HCT116 (cell line): Measurements from ENCODE around the gene TRPV4. TPM values are rescaled to one million over a fixed set of nuclear protein-coding genes. Genes with fewer than 3 reads are reported as not detected.

Experiments used
- ATAC-seq: fragments of 200-7000 bp; cut with Tn5 transposase; 2 replicates; pipeline ENCODE4 v1.9.1; 2020; ENCODE audit warnings: mild to moderate bottlenecking, moderate library complexity
- BruUV-seq: library from RNA; stranded (reverse); fragments of 400-500 nt; replicated peaks from 2 replicates; lab custom pipeline; 2021; lab: Mats Ljungman, UMichigan
- CTCF ChIA-PET: fragments of 300-600 bp; sonication (Branson Sonifier 250); formaldehyde crosslinking; loops from one replicate; lab custom pipeline; 2021; ENCODE audit warnings: antibody characterized with exemption; lab: Charles Lee
- POLR2A ChIA-PET: fragments of 300-600, 350-600 bp; sonication (Branson Sonifier 250); formaldehyde crosslinking; loops from one replicate; lab custom pipeline; 2021; ENCODE audit warnings: antibody characterized with exemption; lab: Charles Lee
- RAD21 ChIA-PET, 2 experiments: fragments of 300-600 bp; sonication (Branson Sonifier 250); formaldehyde crosslinking; loops; one replicate each; lab custom pipeline; 2023; ENCODE audit warnings: low total read pairs in 2 of 2; ENCODE audit not compliant: uncharacterized antibody in 2 of 2, unreplicated experiment in 2 of 2, low non-redundant PET in 1 of 2; lab: Charles Lee
- DNase-seq: peaks from one replicate; pipeline ENCODE4 v3.0.0-alpha.2; 2010; ENCODE audit warnings: low read depth, low spot score
- H2AFZ ChIP-seq: fragments of 200-600 bp; shearing (Covaris generic), sonication (generic); 2 replicates; pipeline ENCODE4 v1.6.1; 2017; ENCODE audit warnings: low read depth, mixed run types, mixed read lengths, antibody characterized with exemption, low read length; ENCODE audit not compliant: poor library complexity, severe bottlenecking
- H3K27ac ChIP-seq: 2 replicates; pipeline ENCODE4 v1.5.1; 2012; ENCODE audit warnings: low read depth, low read length
- H3K27me3 ChIP-seq: fragments of 200-600 bp; sonication (generic); 2 replicates; pipeline ENCODE4 v1.6.1; 2016; ENCODE audit warnings: mixed run types, low read length, mixed read lengths; ENCODE audit not compliant: insufficient read depth
- H3K36me3 ChIP-seq, 2 experiments: fragments of 200-500 bp in 1 of 2; fragments of 200-600 bp in 1 of 2; sonication (Bioruptor generic) in 1 of 2; sonication (generic) in 1 of 2; 2 replicates each; pipeline versions ENCODE4 v1.5.1 to v1.6.1; 2014 to 2016; ENCODE audit warnings: low read length in 2 of 2, inconsistent platforms in 1 of 2, mixed read lengths in 1 of 2, mixed run types in 1 of 2; ENCODE audit not compliant: insufficient read depth in 2 of 2, control insufficient read depth in 1 of 2
- H3K4me1 ChIP-seq, 2 experiments: fragments of 200-600 bp in 1 of 2; sonication (generic) in 1 of 2; 2 replicates each; pipeline versions ENCODE4 v1.5.1 to v1.6.1; 2012 to 2017; ENCODE audit warnings: low read length in 2 of 2, inconsistent platforms in 1 of 2, mild to moderate bottlenecking in 1 of 2, mixed read lengths in 1 of 2, mixed run types in 1 of 2, moderate library complexity in 1 of 2; ENCODE audit not compliant: insufficient read depth in 2 of 2, control insufficient read depth in 1 of 2
- H3K4me2 ChIP-seq: fragments of 200-600 bp; sonication (generic); 2 replicates; pipeline ENCODE4 v1.6.1; 2017; ENCODE audit warnings: mixed run types, low read length, mixed read lengths
- H3K4me3 ChIP-seq, 2 experiments: fragments of 200-600 bp in 1 of 2; sonication (generic) in 1 of 2; replicated peaks in 1 of 2; 2 replicates each; pipeline ENCODE4 v1.5.1; 2011 to 2016; ENCODE audit warnings: low read length in 2 of 2, control low read depth in 1 of 2, low read depth in 1 of 2, mild to moderate bottlenecking in 1 of 2, mixed read lengths in 1 of 2, mixed run types in 1 of 2
- H3K79me2 ChIP-seq: fragments of 200-600 bp; sonication (generic); 2 replicates; pipeline ENCODE4 v1.6.1; 2017; ENCODE audit warnings: mild to moderate bottlenecking, mixed run types, low read length, moderate library complexity, mixed read lengths; ENCODE audit not compliant: insufficient read depth
- H3K9ac ChIP-seq: fragments of 200-600 bp; sonication (generic); 2 replicates; pipeline ENCODE4 v1.6.1; 2016; ENCODE audit warnings: low read length, mixed read lengths
- H3K9me2 ChIP-seq: fragments of 200-600 bp; sonication (generic), shearing (Covaris generic); 2 replicates; pipeline ENCODE4 v1.6.1; 2017; ENCODE audit warnings: mixed run types, mild to moderate bottlenecking, moderate library complexity; ENCODE audit not compliant: insufficient read depth
- H3K9me3 ChIP-seq, 2 experiments: fragments of 200-500 bp in 1 of 2; fragments of 200-600 bp in 1 of 2; sonication (Bioruptor generic) in 1 of 2; sonication (generic) in 1 of 2; 2 replicates each; pipeline ENCODE4 v1.6.1; 2014 to 2017; ENCODE audit warnings: low read length in 2 of 2, mixed read lengths in 2 of 2, inconsistent platforms in 1 of 2, low read depth in 1 of 2, mild to moderate bottlenecking in 1 of 2, mixed run types in 1 of 2, moderate library complexity in 1 of 2; ENCODE audit not compliant: control insufficient read depth in 1 of 2, insufficient read depth in 1 of 2
- H4K20me1 ChIP-seq: fragments of 200-600 bp; sonication (generic), shearing (Covaris generic); 2 replicates; pipeline ENCODE4 v1.6.1; 2017; ENCODE audit warnings: mixed run types, mild to moderate bottlenecking, moderate library complexity; ENCODE audit not compliant: insufficient read depth
- CBX3 ChIP-seq: IDR thresholded peaks from 2 replicates; pipeline ENCODE4 v1.6.1; 2012; ENCODE audit warnings: low read depth
- CEBPB ChIP-seq: IDR thresholded peaks from 2 replicates; pipeline ENCODE4 v1.6.1; 2012; ENCODE audit warnings: low read depth
- EGR1 ChIP-seq: IDR thresholded peaks from 2 replicates; pipeline ENCODE4 v1.6.1; 2012; ENCODE audit warnings: low read depth
- ELF1 ChIP-seq: IDR thresholded peaks from 2 replicates; pipeline ENCODE4 v1.6.1; 2012; ENCODE audit warnings: low read depth, borderline replicate concordance
- EZH2 ChIP-seq: fragments of 200-600 bp; sonication (generic); IDR thresholded peaks from 2 replicates; pipeline ENCODE4 v1.6.1; 2017; ENCODE audit warnings: antibody characterized with exemption, mixed run types
- EZH2phosphoT487 ChIP-seq: fragments of 200-600 bp; IDR thresholded peaks from 2 replicates; pipeline ENCODE4 v1.6.1; 2018; ENCODE audit warnings: antibody characterized with exemption, borderline replicate concordance
- FOSL1 ChIP-seq: IDR thresholded peaks from 2 replicates; pipeline ENCODE4 v1.6.1; 2012; ENCODE audit warnings: low read depth
- JUND ChIP-seq: IDR thresholded peaks from 2 replicates; pipeline ENCODE4 v1.6.1; 2012
- POLR2AphosphoS5 ChIP-seq: IDR thresholded peaks from 2 replicates; pipeline ENCODE4 v1.6.1; 2011; ENCODE audit warnings: mild to moderate bottlenecking, low read depth, low read length, moderate library complexity
- RAD21 ChIP-seq: IDR thresholded peaks from 2 replicates; pipeline ENCODE4 v1.6.1; 2012; ENCODE audit warnings: low read depth, mild to moderate bottlenecking
- SP1 ChIP-seq: IDR thresholded peaks from 2 replicates; pipeline ENCODE4 v1.6.1; 2012; ENCODE audit warnings: low read depth
- SRF ChIP-seq: IDR thresholded peaks from 2 replicates; pipeline ENCODE4 v1.6.1; 2012; ENCODE audit warnings: low read depth
- TCF7L2 ChIP-seq: IDR thresholded peaks from 2 replicates; pipeline ENCODE4 v1.7.0; 2011; ENCODE audit warnings: borderline replicate concordance, inconsistent platforms; ENCODE audit not compliant: insufficient read depth, insufficient read length; ENCODE audit errors: extremely low read depth
- ZFX ChIP-seq: fragments of 450-650 bp; IDR thresholded peaks from 2 replicates; pipeline ENCODE4 v1.6.1; 2017
- ZNF274 ChIP-seq: fragments of 200-500 bp; sonication (Bioruptor generic); IDR thresholded peaks from 2 replicates; pipeline ENCODE4 v1.6.1; 2014; ENCODE audit warnings: mild to moderate bottlenecking, low read depth, low read length, inconsistent platforms
- intact Hi-C: fragments of 100-400 bp; cut with micrococcal nuclease; formaldehyde crosslinking; loops from 2 replicates; pipeline ENCODE4 v1.10.0; 2022
- total RNA-seq: library from RNA; stranded (reverse); gene quantifications from one replicate; pipeline ENCODE4 v1.2.1, GENCODE V29; 2021; ENCODE audit not compliant: unreplicated experiment

The TRPV4 gene
- total RNA-seq, 1 experiment from 2014 or later: 0.54 TPM

DNA sequence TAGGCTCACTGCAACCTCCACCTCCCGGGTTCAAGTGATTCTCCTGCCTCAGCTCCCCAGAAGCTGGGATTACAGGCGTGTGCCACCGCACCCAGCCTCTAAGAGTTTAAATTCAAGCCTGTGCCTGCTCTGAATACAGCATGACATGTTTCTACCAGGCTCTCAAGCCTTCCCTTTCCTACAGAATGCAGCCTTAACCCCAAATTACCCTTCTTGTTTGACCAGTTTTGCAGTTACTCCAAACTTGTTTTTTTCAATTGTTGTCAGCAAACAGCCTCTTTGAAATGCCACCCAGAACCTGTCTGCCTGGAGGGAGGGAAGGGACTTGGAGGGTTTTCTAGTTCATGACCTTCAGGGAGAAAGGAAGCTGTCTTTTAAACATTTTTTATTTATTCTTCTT is 31.7 kb upstream of the TRPV4 start:
- intact Hi-C loops: no loop called here
- POLR2A ChIA-PET: no interaction called here
- Histone ChIP-seq H2AFZ (no peak overlapping the region), H3K27me3 (no peaks in the 10 kb centered on the region), H3K9me2 (no peaks in the 10 kb centered on the region), H3K79me2 (no peaks in the 10 kb centered on the region; the same call in 1 of the 2 replicates), H3K9ac (no peak overlapping the region), H3K36me3 (no peaks in the 10 kb centered on the region), H3K4me1 (0 out of 4 replicates have a peak, but pooled peaks cover 0 to 5% of the 10 kb centered on the region in 2 experiments), H4K20me1 (no peaks in the 10 kb centered on the region), H3K4me3 (no peak overlapping the region), H3K4me2 (no peak overlapping the region), H3K27ac (no peak overlapping the region), H3K9me3 (no peaks in the 10 kb centered on the region)
- BruUV-seq: no TSS peak
- ATAC-seq (no peak), DNase-seq (no peak)
- CTCF ChIA-PET: interaction anchor here (3.3 kb wide), 1 partner anchor 12 kb away, joined by 9 read pairs; no protein-coding TSS in a partner anchor
- RAD21 ChIA-PET: no interaction called here
- TF ChIP-seq EGR1 (no peak), ELF1 (no peak), TCF7L2 (no peak), ZNF274 (no peak), SP1 (no peak), POLR2AphosphoS5 (no peak), EZH2phosphoT487 (no peak), ZFX (no peak), FOSL1 (no peak), JUND (no peak), RAD21 (no peak), SRF (no peak), CEBPB (no peak), CBX3 (no peak), EZH2 (no peak)
